ENCODE results near the gene SART3. TPM values are rescaled to one million over a fixed set of nuclear protein-coding genes. Genes with fewer than 3 reads are reported as not detected.
"Not testable (repeated sequence)": the region's sequence is repeated elsewhere in the genome, so short reads cannot be mapped to it uniquely, and the experiment has no call there.

Gene SART3
- total RNA-seq, 6 experiments from 2014 or later = 33.8 to 36.3 (median 34.8) TPM

DNA sequence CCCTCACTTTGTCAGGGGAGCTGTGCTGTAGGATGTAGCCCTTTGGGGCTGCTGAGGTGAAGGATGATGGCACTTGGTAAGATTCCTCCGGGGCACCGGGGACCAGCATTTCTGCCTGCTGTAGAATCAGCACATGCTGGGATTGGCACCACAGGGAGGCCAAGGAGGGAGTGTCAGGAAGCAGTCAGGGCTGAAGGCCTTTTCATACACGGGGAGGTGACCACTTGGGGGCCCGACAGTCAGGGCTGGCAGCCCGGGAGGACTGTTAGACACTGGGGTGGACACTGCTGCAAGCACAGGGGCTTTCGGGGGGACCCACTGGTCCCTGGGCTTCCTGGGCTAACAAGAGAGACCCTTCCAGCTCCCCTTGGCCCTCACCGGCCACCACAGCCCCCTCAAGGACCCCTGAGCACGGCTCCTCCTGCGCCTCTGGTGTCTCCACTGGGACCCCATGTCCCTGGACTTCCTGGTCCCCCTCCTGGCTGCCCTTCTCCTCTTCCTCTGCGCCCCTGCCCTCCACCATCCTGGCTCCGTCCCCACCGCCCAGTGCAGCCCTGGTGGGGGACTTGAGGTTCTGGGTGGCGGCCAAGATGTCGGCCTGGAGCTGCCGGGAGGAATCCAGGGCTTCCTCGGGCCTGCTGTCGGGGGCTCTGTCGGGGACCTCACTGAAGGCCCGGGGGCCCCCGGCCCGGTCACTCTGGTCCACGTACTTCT lies 30.5 kb upstream of the SART3 start:
- TF ChIP-seq, protein P1, sequence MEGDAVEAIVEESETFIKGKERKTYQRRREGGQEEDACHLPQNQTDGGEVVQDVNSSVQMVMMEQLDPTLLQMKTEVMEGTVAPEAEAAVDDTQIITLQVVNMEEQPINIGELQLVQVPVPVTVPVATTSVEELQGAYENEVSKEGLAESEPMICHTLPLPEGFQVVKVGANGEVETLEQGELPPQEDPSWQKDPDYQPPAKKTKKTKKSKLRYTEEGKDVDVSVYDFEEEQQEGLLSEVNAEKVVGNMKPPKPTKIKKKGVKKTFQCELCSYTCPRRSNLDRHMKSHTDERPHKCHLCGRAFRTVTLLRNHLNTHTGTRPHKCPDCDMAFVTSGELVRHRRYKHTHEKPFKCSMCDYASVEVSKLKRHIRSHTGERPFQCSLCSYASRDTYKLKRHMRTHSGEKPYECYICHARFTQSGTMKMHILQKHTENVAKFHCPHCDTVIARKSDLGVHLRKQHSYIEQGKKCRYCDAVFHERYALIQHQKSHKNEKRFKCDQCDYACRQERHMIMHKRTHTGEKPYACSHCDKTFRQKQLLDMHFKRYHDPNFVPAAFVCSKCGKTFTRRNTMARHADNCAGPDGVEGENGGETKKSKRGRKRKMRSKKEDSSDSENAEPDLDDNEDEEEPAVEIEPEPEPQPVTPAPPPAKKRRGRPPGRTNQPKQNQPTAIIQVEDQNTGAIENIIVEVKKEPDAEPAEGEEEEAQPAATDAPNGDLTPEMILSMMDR (IDR thresholded peaks at IDR 0.05) = no peak
- H3K9me3 Mint-ChIP-seq = no peaks in the 10 kb centered on the region
- DNase-seq = no peak
- H3K36me3 Mint-ChIP-seq (ENCODE audit: low read depth) = no peaks in the 10 kb centered on the region
- H3K4me1 Mint-ChIP-seq (ENCODE audit: low read depth) = no peaks in the 10 kb centered on the region
- H3K27me3 Mint-ChIP-seq (ENCODE audit: insufficient read depth) = peaks cover 1% of the 10 kb centered on the region; the same call in 1 of the 2 replicates
- H3K4me3 Mint-ChIP-seq = no peak overlapping the region
- H3K27ac Mint-ChIP-seq = no peak overlapping the region

DNA sequence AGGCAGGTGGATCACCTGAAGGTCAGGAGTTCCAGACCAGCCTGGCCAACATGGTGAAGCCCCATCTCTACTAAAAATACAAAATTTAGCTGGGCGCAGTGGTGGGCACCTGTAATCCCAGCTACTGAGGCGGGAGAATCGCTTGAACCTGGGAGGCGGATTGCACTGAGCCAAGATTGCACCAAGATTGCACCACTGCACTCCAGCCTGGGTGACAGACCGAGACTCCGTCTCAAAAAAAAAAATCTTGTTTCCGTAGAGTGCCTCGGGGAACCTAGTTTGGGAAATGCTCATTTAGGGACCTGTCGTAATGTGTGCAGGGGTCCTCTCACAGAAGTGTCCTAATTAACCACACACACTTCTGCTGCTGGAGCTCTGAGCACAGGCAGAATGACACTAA lies 29.5 kb upstream of the SART3 start:
- H3K27me3 Mint-ChIP-seq (ENCODE audit: insufficient read depth); DNase-seq; H3K36me3 Mint-ChIP-seq (ENCODE audit: low read depth); H3K4me3 Mint-ChIP-seq; H3K27ac Mint-ChIP-seq; H3K9me3 Mint-ChIP-seq; H3K4me1 Mint-ChIP-seq (ENCODE audit: low read depth): not testable (repeated sequence)

DNA sequence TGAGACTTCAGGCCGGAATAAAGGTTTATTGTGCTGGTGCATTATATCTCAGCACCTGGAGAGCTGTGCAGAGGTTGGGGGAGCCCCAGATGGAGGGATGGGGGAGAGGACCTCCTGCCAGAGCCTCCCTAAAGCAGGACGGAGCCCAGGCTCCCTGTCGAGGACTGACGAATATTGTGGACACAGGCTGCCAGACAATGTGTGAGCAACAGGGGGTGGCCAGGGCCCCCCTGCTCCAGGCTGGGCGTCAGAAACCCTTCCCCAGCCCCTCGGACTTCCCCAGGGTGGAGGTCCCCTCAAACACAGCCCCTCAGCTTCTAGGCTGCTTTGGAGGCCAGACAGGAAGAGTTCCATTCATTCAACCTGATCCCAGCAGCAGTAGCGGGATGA lies 28.9 kb upstream of the SART3 start:
- H3K27ac Mint-ChIP-seq = no peak overlapping the region

DNA sequence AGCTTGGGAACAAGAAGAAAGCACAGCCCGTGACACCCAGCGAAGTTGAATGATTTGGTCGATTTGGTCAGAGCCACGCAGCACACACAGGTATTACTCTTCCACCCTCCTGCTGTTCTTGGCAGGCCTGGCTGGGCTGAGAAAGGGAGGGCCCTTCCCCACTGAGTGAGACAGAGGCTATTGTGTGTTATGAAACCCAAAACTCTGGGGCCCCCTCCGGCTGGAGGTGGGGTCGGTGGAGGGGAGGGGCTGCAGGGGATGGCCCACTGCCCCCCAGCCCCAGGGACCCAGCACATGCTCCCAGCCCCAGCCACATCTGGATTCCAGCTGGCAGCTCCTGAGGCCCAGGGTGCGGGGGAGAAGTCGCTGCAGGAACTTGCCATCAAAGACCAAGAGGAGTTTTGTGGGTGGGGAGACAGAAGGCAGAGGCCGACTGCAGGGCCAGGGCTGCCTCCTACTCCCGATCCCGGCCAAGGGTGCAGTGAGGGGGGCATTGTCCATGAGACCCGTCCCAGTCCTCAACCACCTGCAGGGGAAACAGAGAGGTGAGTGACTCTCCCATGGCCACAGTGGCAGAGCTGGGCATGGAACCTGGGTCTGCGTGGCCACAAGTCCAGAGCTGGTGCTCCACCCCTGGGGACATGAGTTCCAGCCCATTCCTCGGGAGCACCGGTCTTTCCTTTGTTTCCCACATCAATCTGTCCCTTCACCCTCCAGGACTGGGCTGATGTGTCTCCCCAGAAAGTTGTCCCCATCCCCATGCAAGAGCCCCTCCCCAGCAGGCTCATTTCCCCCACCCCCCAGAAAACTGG lies 28.3 kb upstream of the SART3 start:
- H3K27me3 Mint-ChIP-seq (ENCODE audit: insufficient read depth) = peaks cover 3% of the 10 kb centered on the region; the same call in 1 of the 2 replicates
- no peaks in the 10 kb centered on the region for H3K9me3 Mint-ChIP-seq
- H3K4me3 Mint-ChIP-seq = no peak overlapping the region
- TF ChIP-seq, protein P1 (IDR thresholded peaks at IDR 0.05) = no peak
- DNase-seq = no peak
- no peaks in the 10 kb centered on the region for H3K36me3 Mint-ChIP-seq (ENCODE audit: low read depth)
- no peak overlapping the region for H3K27ac Mint-ChIP-seq
- H3K4me1 Mint-ChIP-seq (ENCODE audit: low read depth) = no peaks in the 10 kb centered on the region

More for the DNA sequence above, 28.9 kb upstream of the SART3 start:
- Mint-ChIP-seq H3K36me3 (ENCODE audit: low read depth) (no peaks in the 10 kb centered on the region), H3K27me3 (ENCODE audit: insufficient read depth) (peaks cover 3% of the 10 kb centered on the region; the same call in 1 of the 2 replicates), H3K9me3 (no peaks in the 10 kb centered on the region), H3K4me1 (ENCODE audit: low read depth) (no peaks in the 10 kb centered on the region), H3K4me3 (no peak overlapping the region)
- no peak for DNase-seq
- TF ChIP-seq, protein P1 (IDR thresholded peaks at IDR 0.05) = no peak

DNA sequence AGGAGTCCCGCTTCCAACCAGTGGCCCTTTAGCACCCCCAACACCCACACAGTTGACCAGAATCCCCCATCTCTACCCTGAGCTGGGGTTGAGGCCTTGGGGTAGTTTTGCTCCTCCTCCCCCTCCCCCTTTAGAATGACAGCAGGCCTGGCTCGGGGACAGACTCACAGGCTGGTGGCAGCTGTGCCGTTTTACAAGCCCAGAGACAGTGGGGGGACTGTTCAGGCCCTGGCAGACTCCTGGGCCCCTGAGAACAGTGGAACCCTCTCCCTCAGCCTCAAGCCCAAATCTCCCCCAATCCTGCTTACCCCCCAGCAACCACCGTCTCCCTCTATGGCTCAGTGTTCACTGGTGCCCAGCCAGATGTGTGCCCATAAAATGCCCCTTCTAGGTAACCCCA lies 26.9 kb upstream of the SART3 start:
- Mint-ChIP-seq H3K4me3 (no peak overlapping the region), H3K27me3 (ENCODE audit: insufficient read depth) (peaks cover 4% of the 10 kb centered on the region), H3K36me3 (ENCODE audit: low read depth) (no peaks in the 10 kb centered on the region), H3K4me1 (ENCODE audit: low read depth) (no peaks in the 10 kb centered on the region), H3K9me3 (no peaks in the 10 kb centered on the region), H3K27ac (no peak overlapping the region)
- no peak for DNase-seq
- TF ChIP-seq, protein P1 (IDR thresholded peaks at IDR 0.05) = no peak

DNA sequence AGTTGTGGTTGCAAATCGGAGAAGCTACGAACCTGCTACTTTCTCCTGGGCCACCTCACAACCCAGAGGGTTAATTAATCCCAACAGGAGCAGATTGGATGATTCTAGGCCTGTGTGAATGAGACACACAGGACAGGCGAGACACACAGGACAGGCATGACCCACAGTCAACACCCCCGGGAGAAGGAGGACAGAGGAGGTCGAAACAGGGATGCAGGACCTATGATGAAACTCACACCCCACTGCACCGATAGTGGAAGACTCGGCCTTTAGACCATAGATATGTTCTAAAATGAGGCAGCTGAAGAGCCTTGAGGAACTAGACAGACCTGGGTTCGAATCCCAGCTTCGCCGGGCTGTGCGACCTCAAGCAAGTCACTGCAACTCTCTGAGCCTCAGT lies 25.3 kb upstream of the SART3 start:
- H3K36me3 Mint-ChIP-seq (ENCODE audit: low read depth) = no peaks in the 10 kb centered on the region
- H3K27me3 Mint-ChIP-seq (ENCODE audit: insufficient read depth) = peaks cover 4% of the 10 kb centered on the region
- no peak overlapping the region for H3K27ac Mint-ChIP-seq
- H3K4me3 Mint-ChIP-seq = no peak overlapping the region
- no peak for DNase-seq
- no peaks in the 10 kb centered on the region for H3K4me1 Mint-ChIP-seq (ENCODE audit: low read depth)
- TF ChIP-seq, protein P1 (IDR thresholded peaks at IDR 0.05) = no peak
- H3K9me3 Mint-ChIP-seq = no peaks in the 10 kb centered on the region
